IMR-90 (cell line): Measurements from ENCODE around the gene TJP3. TPM values are rescaled to one million over a fixed set of nuclear protein-coding genes. Genes with fewer than 3 reads are reported as not detected.
A peak's percentile ranks its signal among the peaks of the same experiment; 100 is the strongest.

Experiments
- ATAC-seq: fragments of 200-7000 bp; cut with Tn5 transposase; 2 replicates; pipeline ENCODE4 v1.9.1; 2020; ENCODE audit warnings: low read depth, mild to moderate bottlenecking, moderate library complexity
- Bru-seq: library from RNA; stranded (reverse); fragments of 400-500 nt; gene quantifications from one replicate; lab custom pipeline; 2021; lab: Mats Ljungman, UMichigan
- BruChase-seq, 2 experiments: library from RNA; stranded (reverse); fragments of 400-500 nt; gene quantifications; one replicate each; lab custom pipeline; 2021; lab: Mats Ljungman, UMichigan
- BruUV-seq: library from RNA; stranded (reverse); fragments of 400-500 nt; replicated peaks from 2 replicates; lab custom pipeline; 2021; lab: Mats Ljungman, UMichigan
- CTCF ChIA-PET: fragments of 300-600 bp; formaldehyde crosslinking; extraction: SDS; loops from one replicate; lab custom pipeline; 2021; ENCODE audit warnings: antibody characterized with exemption; lab: Yijun Ruan, JAX
- POLR2A ChIA-PET: fragments of 300-600 bp; sonication (Branson Sonifier 250); formaldehyde crosslinking; loops from one replicate; lab custom pipeline; 2022; ENCODE audit warnings: antibody characterized with exemption; ENCODE audit not compliant: unreplicated experiment; lab: Charles Lee
- DNase-seq: peaks from one replicate; pipeline ENCODE4 v3.0.0; 2013
- H2AFZ ChIP-seq: replicated peaks from 2 replicates; pipeline ENCODE3; 2013; ENCODE audit warnings: low read length, mild to moderate bottlenecking; ENCODE audit not compliant: poor library complexity
- H2AK5ac ChIP-seq: 2 replicates; pipeline ENCODE4 v1.6.1; 2013; ENCODE audit warnings: low read depth, low read length, inconsistent platforms
- H2AK9ac ChIP-seq: replicated peaks from 2 replicates; pipeline ENCODE3; 2013; ENCODE audit warnings: mild to moderate bottlenecking, low read depth, low read length, moderate library complexity; ENCODE audit not compliant: poor library complexity
- H2BK120ac ChIP-seq: 2 replicates; pipeline ENCODE4 v1.6.1; 2013; ENCODE audit warnings: low read depth, low read length, inconsistent platforms
- H2BK15ac ChIP-seq: 3 replicates; pipeline ENCODE4 v1.6.1; 2013; ENCODE audit warnings: low read depth, low read length, inconsistent platforms
- H2BK20ac ChIP-seq: 2 replicates; pipeline ENCODE4 v1.6.1; 2013; ENCODE audit warnings: low read depth, mild to moderate bottlenecking, inconsistent platforms, low read length, moderate library complexity
- H2BK5ac ChIP-seq: 2 replicates; pipeline ENCODE4 v1.6.1; 2013; ENCODE audit warnings: mild to moderate bottlenecking, low read depth, low read length, inconsistent platforms; ENCODE audit not compliant: poor library complexity, severe bottlenecking
- H3K14ac ChIP-seq: replicated peaks from 2 replicates; pipeline ENCODE4 v1.6.1; 2013; ENCODE audit warnings: low read depth, low read length, inconsistent platforms
- H3K18ac ChIP-seq: 2 replicates; pipeline ENCODE4 v1.6.1; 2013; ENCODE audit warnings: low read depth, low read length, control low read depth
- H3K23ac ChIP-seq: 2 replicates; pipeline ENCODE4 v1.6.1; 2013; ENCODE audit warnings: low read depth, low read length, inconsistent platforms
- H3K27ac ChIP-seq: 2 replicates; pipeline ENCODE4 v1.5.1; 2013; ENCODE audit warnings: mild to moderate bottlenecking, control low read depth, low read length; ENCODE audit not compliant: insufficient read depth
- H3K27me3 ChIP-seq: 2 replicates; pipeline ENCODE4 v1.6.1; 2013; ENCODE audit warnings: low read length; ENCODE audit not compliant: control insufficient read depth, insufficient read depth
- H3K36me3 ChIP-seq: 2 replicates; pipeline ENCODE4 v1.6.1; 2013; ENCODE audit warnings: low read length, mixed read lengths; ENCODE audit not compliant: control insufficient read depth, insufficient read depth
- H3K4ac ChIP-seq: 2 replicates; pipeline ENCODE4 v1.6.1; 2013; ENCODE audit warnings: low read depth, low read length, inconsistent platforms
- H3K4me1 ChIP-seq: 2 replicates; pipeline ENCODE4 v1.6.1; 2013; ENCODE audit warnings: low read length, mixed read lengths; ENCODE audit not compliant: control insufficient read depth, insufficient read depth
- H3K4me2 ChIP-seq: 2 replicates; pipeline ENCODE4 v1.6.1; 2013; ENCODE audit warnings: low read depth, mild to moderate bottlenecking, control low read depth, low read length, moderate library complexity
- H3K4me3 ChIP-seq: 2 replicates; pipeline ENCODE4 v1.5.1; 2013; ENCODE audit warnings: low read depth, mild to moderate bottlenecking, control low read depth, low read length, moderate library complexity; ENCODE audit not compliant: insufficient read depth
- H3K56ac ChIP-seq: 2 replicates; pipeline ENCODE4 v1.6.1; 2013; ENCODE audit warnings: low read length, inconsistent platforms; ENCODE audit not compliant: insufficient read depth; ENCODE audit errors: extremely low read depth
- H3K79me1 ChIP-seq, 2 experiments: 2 replicates each; pipeline ENCODE4 v1.6.1; 2013; ENCODE audit warnings: low read length in 2 of 2, inconsistent platforms in 1 of 2, low read depth in 1 of 2
- H3K9ac ChIP-seq: 2 replicates; pipeline ENCODE4 v1.6.1; 2013; ENCODE audit warnings: low read depth, low read length, control low read depth
- H3K9me1 ChIP-seq: 2 replicates; pipeline ENCODE4 v1.6.1; 2013; ENCODE audit warnings: low read length, inconsistent platforms; ENCODE audit not compliant: insufficient read depth
- H3K9me3 ChIP-seq: 2 replicates; pipeline ENCODE4 v1.6.1; 2013; ENCODE audit warnings: low read length; ENCODE audit not compliant: control insufficient read depth, insufficient read depth
- H4K20me1 ChIP-seq: 2 replicates; pipeline ENCODE4 v1.6.1; 2013; ENCODE audit warnings: low read length, inconsistent platforms; ENCODE audit not compliant: insufficient read depth
- H4K5ac ChIP-seq: 2 replicates; pipeline ENCODE4 v1.6.1; 2013; ENCODE audit warnings: mild to moderate bottlenecking, low read depth, low read length, control low read depth
- H4K8ac ChIP-seq, 2 experiments: 2 replicates each; pipeline ENCODE4 v1.6.1; 2013; ENCODE audit warnings: low read depth in 2 of 2, low read length in 2 of 2, control low read depth in 1 of 2, inconsistent platforms in 1 of 2
- H4K91ac ChIP-seq: 2 replicates; pipeline ENCODE4 v1.6.1; 2013; ENCODE audit warnings: low read depth, low read length, inconsistent platforms; ENCODE audit not compliant: insufficient read depth
- BHLHE40 ChIP-seq: fragments of 150-350 bp; IDR thresholded peaks from 2 replicates; pipeline ENCODE4 v1.6.1; 2016; ENCODE audit warnings: mild to moderate bottlenecking, low read depth, low read length
- RFX5 ChIP-seq: IDR thresholded peaks from 2 replicates; pipeline ENCODE4 v1.8.0; 2012; ENCODE audit warnings: low read depth, mild to moderate bottlenecking, low read length, moderate library complexity
- WGBS, 2 experiments: methylation state at CpG; one replicate each; pipeline versions ENCODE4 v1.1.5 to v1.1.7; 2013; ENCODE audit warnings: missing lambda C conversion rate in 2 of 2; ENCODE audit not compliant: insufficient read length in 1 of 2; ENCODE audit errors: extremely low coverage in 2 of 2; 5-methylcytosine and 5-hydroxymethylcytosine counted together
- dilution Hi-C: fragments of 300-500 bp; cut with HindIII; formaldehyde crosslinking; loops from one replicate; pipeline ENCODE4 v1.14.3; 2018; ENCODE audit warnings: low sequenced_read_pairs; ENCODE audit not compliant: unreplicated experiment
- in situ Hi-C: fragments of 300-500 bp; cut with MboI; formaldehyde crosslinking; loops from 3 replicates; pipeline ENCODE4 v1.14.3; 2019; ENCODE audit warnings: low sequenced_read_pairs, inconsistent platforms, mixed read lengths
- intact Hi-C: fragments of 100-400 bp; cut with micrococcal nuclease; formaldehyde crosslinking; loops from 2 replicates; pipeline ENCODE4 v1.10.0; 2022
- long read RNA-seq: library from polyadenylated mRNA; unstranded; transcript quantifications from one replicate; pipeline ENCODE4 v2.0.0, GENCODE V29; 2021; ENCODE audit not compliant: unreplicated experiment
- polyA plus RNA-seq, 3 experiments: library from polyadenylated mRNA; depleted of rRNA; stranded (reverse); fragments of >200 nt; gene quantifications; 2 replicates each; pipeline ENCODE4 v1.2.3, GENCODE V29; 2012; ENCODE audit warnings: low replicate concordance in 1 of 3
- total RNA-seq: library from RNA; depleted of rRNA; stranded (reverse); fragments of >200 nt; gene quantifications from 2 replicates; pipeline ENCODE4 v1.2.3, GENCODE V29; 2012; rRNA removed

The TJP3 gene
- total RNA-seq: not detected in 2 replicates
- not detected in 2 replicates for polyA plus RNA-seq (2012; rRNA removed)
- polyA plus RNA-seq (2012; cell fraction: cytosol; rRNA removed): 0.03 TPM in 1 of 2 replicates, not detected in the other
- polyA plus RNA-seq (2012; cell fraction: nucleus; rRNA removed; ENCODE audit: low replicate concordance): not detected in 2 replicates
- Bru-seq, nascent RNA: not detected
- BruChase-seq, experiment 1, labeled RNA remaining after a 6-hour chase: percentile 8 among the genes with signal in this experiment
- percentile 6 among the genes with signal in this experiment for BruChase-seq, experiment 2, labeled RNA remaining after a 2-hour chase
- long read RNA-seq: 0 reads

GRCh38 chr19:3708207-3708931 is at the start of gene TJP3:
Gene TJP3 (plus strand): TSS chr19:3708384. CDS start chr19:3728433, 20,049 bp downstream.
- H3K27me3 ChIP-seq: peaks cover 21% of the 10 kb centered on the region
- no peak within 1 kb of the TSS for H4K5ac ChIP-seq
- H4K91ac ChIP-seq: no peak within 1 kb of the TSS
- H3K36me3 ChIP-seq: no peaks in the 10 kb centered on the region
- no peak within 1 kb of the TSS for H3K14ac ChIP-seq
- dilution Hi-C loops: no loop called here
- H2BK15ac ChIP-seq: no peak within 1 kb of the TSS
- no peak within 1 kb of the TSS for H4K8ac ChIP-seq
- POLR2A ChIA-PET: no interaction called here
- H3K23ac ChIP-seq: no peak within 1 kb of the TSS
- TF ChIP-seq BHLHE40 (no peak), RFX5 (no peak)
- CTCF ChIA-PET: no interaction called here
- intact Hi-C loops: loop anchor here (10.0 kb wide), 1 partner anchor 384 kb away; no protein-coding TSS in a partner anchor
- no peak within 1 kb of the TSS for H2BK120ac ChIP-seq
- H3K56ac ChIP-seq: no peak within 1 kb of the TSS
- H3K4me3 ChIP-seq: no peak within 1 kb of the TSS
- no peaks in the 10 kb centered on the region for H3K4me1 ChIP-seq
- H2AK9ac ChIP-seq: peak within 1 kb of the TSS; percentile 42
- peak; percentile 39 for DNase-seq
- no peaks in the 10 kb centered on the region for H3K79me1 ChIP-seq
- no peak within 1 kb of the TSS for H3K4me2 ChIP-seq
- no peak within 1 kb of the TSS for H2BK20ac ChIP-seq
- H2AK5ac ChIP-seq: no peak within 1 kb of the TSS
- no peak within 1 kb of the TSS for H2BK5ac ChIP-seq
- H3K18ac ChIP-seq: no peak within 1 kb of the TSS
- no peak within 1 kb of the TSS for H3K4ac ChIP-seq
- no peak within 1 kb of the TSS for H3K27ac ChIP-seq
- WGBS, 2 experiments: no CpG with 5 or more reads among the region's 24 CpGs
- BruUV-seq: no TSS peak
- no peaks in the 10 kb centered on the region for H4K20me1 ChIP-seq
- in situ Hi-C loops: no loop called here
- peak within 1 kb of the TSS; percentile 32 for H2AFZ ChIP-seq
- no peaks in the 10 kb centered on the region for H3K9me1 ChIP-seq
- H3K9me3 ChIP-seq: no peaks in the 10 kb centered on the region
- no peak for ATAC-seq
- H3K9ac ChIP-seq: no peak within 1 kb of the TSS
